Coronary artery (tissue), 2 donors: ENCODE data around the gene PNLIPRP3.

ENCODE experiments used
- DNase-seq: peaks from one replicate; pipeline ENCODE4 v3.0.0-alpha.2; 2017; ENCODE audit warnings: low spot score
- H3K27ac ChIP-seq, 2 donors: fragments of 200-600 bp; sonication (generic); one replicate each; pipeline ENCODE4 v1.5.1; 2016 to 2019
- H3K4me3 ChIP-seq: fragments of 200-600 bp; sonication (generic); 2 replicates; pipeline ENCODE4 v1.5.1; 2016; ENCODE audit warnings: mild to moderate bottlenecking, moderate library complexity
- CTCF ChIP-seq: fragments of 200-600 bp; sonication (generic); IDR thresholded peaks from one replicate; pipeline ENCODE4 v1.5.1; 2019; ENCODE audit warnings: antibody characterized with exemption

PNLIPRP3 gene

GRCh38 chr10:116465546-116465945 is 37.9 kb downstream of the PNLIPRP3 start:
- H3K4me3 ChIP-seq: no peak overlapping the region
- DNase-seq: no peak
- no peak for TF ChIP-seq CTCF
- H3K27ac ChIP-seq: no peak overlapping the region

GRCh38 chr10:116466715-116467422 is 39.2 kb downstream of the PNLIPRP3 start:
- Histone ChIP-seq H3K4me3 (no peak overlapping the region), H3K27ac (no peak overlapping the region)
- no peak for TF ChIP-seq CTCF
- no peak for DNase-seq

GRCh38 chr10:116469437-116469836 is 41.8 kb downstream of the PNLIPRP3 start:
- no peak overlapping the region for H3K4me3 ChIP-seq
- H3K27ac ChIP-seq: no peak overlapping the region
- no peak for TF ChIP-seq CTCF
- DNase-seq: no peak

GRCh38 chr10:116470071-116470470 is 42.4 kb downstream of the PNLIPRP3 start:
- DNase-seq: no peak
- Histone ChIP-seq H3K27ac (no peak overlapping the region), H3K4me3 (no peak overlapping the region)
- TF ChIP-seq CTCF: no peak

- no peak for TF ChIP-seq CTCF
- no peak for DNase-seq
- no peak overlapping the region for H3K4me3 ChIP-seq
These were observed 43.2 kb downstream of the PNLIPRP3 start for GRCh38 chr10:116470768-116471415.

GRCh38 chr10:116472891-116473290 is 45.2 kb downstream of the PNLIPRP3 start:
- no peak overlapping the region for H3K4me3 ChIP-seq
- no peak overlapping the region for H3K27ac ChIP-seq
- no peak for DNase-seq
- no peak for TF ChIP-seq CTCF

More at GRCh38 chr10:116470768-116471415, 43.2 kb downstream of the PNLIPRP3 start:
- no peak overlapping the region for H3K27ac ChIP-seq

GRCh38 chr10:116475866-116476265 is 48.2 kb downstream of the PNLIPRP3 start:
- TF ChIP-seq CTCF: no peak
- Histone ChIP-seq H3K4me3 (no peak overlapping the region), H3K27ac (no peak overlapping the region)
- no peak for DNase-seq
